Superior temporal gyrus (tissue), 1 donor: ENCODE measurements around the gene RNF220.
A peak's percentile ranks its signal among the peaks of the same experiment; 100 is the strongest.
"Not testable (repeated sequence)": the region's sequence is repeated elsewhere in the genome, so short reads cannot be mapped to it uniquely, and the experiment has no call there.

Experiments
- DNase-seq: peaks from one replicate; pipeline ENCODE4 v3.0.0-alpha.2; 2016; ENCODE audit errors: extremely low spot score

Gene RNF220

GRCh38 chr1:44654621-44655187 is 249.6 kb downstream of the RNF220 start:
- no peak for DNase-seq

- DNase-seq: no peak
Measured at GRCh38 chr1:44655609-44656008, 250.6 kb downstream of the RNF220 start.

- DNase-seq: no peak
Measured at GRCh38 chr1:44659566-44659965, 254.5 kb downstream of the RNF220 start.

- DNase-seq: peak; percentile 84
Measured at GRCh38 chr1:44660176-44660575, 255.1 kb downstream of the RNF220 start.

- DNase-seq: no peak
Measured at GRCh38 chr1:44661781-44662682, 257.0 kb downstream of the RNF220 start.

- no peak for DNase-seq
Measured at GRCh38 chr1:44662683-44663030, 257.6 kb downstream of the RNF220 start.

GRCh38 chr1:44663417-44663816 is 258.4 kb downstream of the RNF220 start:
- DNase-seq: no peak

- no peak for DNase-seq
Measured at GRCh38 chr1:44664730-44665370, 259.8 kb downstream of the RNF220 start.

- not testable (repeated sequence) for DNase-seq
Measured at GRCh38 chr1:44666719-44667118, 261.7 kb downstream of the RNF220 start.

GRCh38 chr1:44670751-44671640 is 265.9 kb downstream of the RNF220 start:
- DNase-seq: no peak

- DNase-seq: no peak
Measured at GRCh38 chr1:44672254-44672955, 267.4 kb downstream of the RNF220 start.

GRCh38 chr1:44672961-44673674 is 268.1 kb downstream of the RNF220 start:
- no peak for DNase-seq

- no peak for DNase-seq
Measured at GRCh38 chr1:44673675-44674112, 268.6 kb downstream of the RNF220 start.

- DNase-seq: peak; percentile 99
Measured at GRCh38 chr1:44674113-44675000, 269.3 kb downstream of the RNF220 start, which contains the start of the genes ARMH1 and TMEM53. ARMH1 (plus strand) TSS chr1:44674714; CDS start chr1:44689698, 14,984 bp downstream. TMEM53 (minus strand) TSS chr1:44674481; CDS start chr1:44674391, 90 bp downstream.

- no peak for DNase-seq
Measured at GRCh38 chr1:44675186-44675585, 270.1 kb downstream of the RNF220 start.

- no peak for DNase-seq
Measured at GRCh38 chr1:44676484-44677200, 271.6 kb downstream of the RNF220 start.

GRCh38 chr1:44677201-44677766 is 272.2 kb downstream of the RNF220 start:
- no peak for DNase-seq

- DNase-seq: no peak
Measured at GRCh38 chr1:44678120-44678519, 273.1 kb downstream of the RNF220 start.
